ENCODE measurements around the gene TARBP2.
"Not testable (repeated sequence)": the region's sequence is repeated elsewhere in the genome, so short reads cannot be mapped to it uniquely, and the experiment has no call there.

The TARBP2 gene

GRCh38 chr12:53515291-53515680 is 14.2 kb downstream of the TARBP2 start:
- DNase-seq: no peak

DNA sequence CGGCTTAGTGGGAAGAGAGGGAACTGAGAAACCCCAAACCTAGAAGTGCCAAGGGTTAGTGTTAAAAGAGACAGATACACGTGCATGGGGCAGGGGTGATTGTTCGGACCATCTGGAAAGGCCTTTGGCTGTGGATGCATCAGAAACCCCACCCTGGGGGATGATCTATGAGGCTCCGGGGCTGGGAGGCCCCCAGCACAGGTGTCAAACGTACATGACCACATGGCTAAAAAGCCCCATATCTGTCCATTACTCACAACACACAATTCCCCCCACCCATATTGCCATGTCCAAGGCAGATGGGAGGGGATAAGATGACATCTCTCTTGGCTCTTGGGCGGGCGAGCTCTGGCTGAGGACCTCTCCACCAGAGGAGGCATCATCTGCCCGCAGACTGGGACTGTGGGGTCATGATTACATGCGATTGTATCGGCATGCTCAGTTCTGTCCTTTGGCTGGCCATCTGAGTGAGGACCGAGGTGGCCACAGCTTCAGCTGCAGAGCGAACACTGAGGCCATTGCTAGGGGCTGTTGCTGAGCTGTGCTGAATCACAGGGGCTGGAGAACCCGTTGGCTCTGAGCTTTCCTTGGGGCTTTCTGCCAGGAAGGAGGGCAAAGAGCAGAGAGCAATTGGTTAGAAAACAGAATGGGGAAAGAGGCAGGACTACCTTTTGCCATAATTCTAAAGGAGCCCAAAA is 15.8 kb downstream of the TARBP2 start:
- no peak for DNase-seq

- DNase-seq: no peak
These were observed 17.3 kb downstream of the TARBP2 start for GRCh38 chr12:53518381-53518780.

DNA sequence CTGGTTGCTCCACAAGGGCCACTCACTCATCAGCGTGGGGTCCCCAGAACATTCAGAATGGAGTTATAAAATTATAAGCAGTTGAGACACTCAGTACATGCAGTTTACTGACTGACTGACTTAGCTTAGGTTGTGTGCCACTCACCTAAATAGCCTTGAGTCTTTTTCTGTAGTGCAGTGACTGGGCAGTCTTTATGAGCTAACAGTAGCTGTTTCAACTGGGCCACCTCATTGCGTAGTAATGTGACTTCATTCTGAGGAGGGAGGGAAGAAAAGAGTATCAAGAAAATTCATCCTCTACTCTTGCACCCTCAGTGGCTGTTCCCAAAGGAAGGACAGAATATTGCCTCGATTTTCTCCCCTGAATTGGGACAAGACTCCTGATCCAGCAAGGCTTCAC is 22.0 kb downstream of the TARBP2 start:
- DNase-seq: no peak

GRCh38 chr12:53524476-53524875 is 23.4 kb downstream of the TARBP2 start:
- no peak for DNase-seq

DNA sequence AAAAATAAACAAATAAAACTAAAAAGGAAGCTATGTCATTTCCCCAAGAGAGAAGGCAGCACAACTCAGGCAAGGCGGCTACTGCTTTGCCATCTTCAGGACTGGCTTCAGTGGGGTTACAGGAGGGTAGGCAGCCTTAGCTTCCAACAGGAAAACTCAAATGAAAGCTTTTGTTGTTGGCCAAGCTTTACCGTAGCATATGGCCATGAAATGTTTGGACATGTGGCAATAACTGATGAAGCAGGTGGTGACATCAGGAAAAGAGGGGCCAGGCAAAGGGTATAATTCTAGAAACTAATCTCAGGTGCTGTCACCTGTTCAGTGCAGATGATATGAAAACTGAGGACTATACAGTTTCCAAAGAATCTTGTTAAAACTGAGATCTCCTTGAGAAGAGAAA is 29.0 kb downstream of the TARBP2 start:
- DNase-seq: no peak

- DNase-seq: no peak
These were observed 29.8 kb downstream of the TARBP2 start for GRCh38 chr12:53530920-53531319.

DNA sequence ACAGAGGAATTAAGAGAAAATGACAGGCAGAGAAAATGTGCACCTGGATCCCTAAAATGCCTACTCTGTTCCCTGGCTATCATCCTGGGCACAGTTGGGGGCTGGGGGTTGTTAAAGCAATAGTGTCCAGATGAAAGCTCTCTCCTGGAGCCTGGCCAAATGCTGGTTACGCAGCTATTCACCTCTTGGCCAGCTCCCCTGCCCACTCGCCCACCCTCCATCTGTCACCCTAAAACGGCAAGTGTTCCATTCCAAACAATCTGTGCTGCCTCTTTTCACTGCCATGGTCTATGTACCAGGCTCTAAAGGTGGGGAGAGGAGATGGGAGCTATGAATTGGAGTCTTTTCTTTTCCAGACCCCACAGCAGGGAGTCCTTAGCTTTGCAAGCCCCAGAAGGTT is 30.9 kb downstream of the TARBP2 start:
- no peak for DNase-seq

DNA sequence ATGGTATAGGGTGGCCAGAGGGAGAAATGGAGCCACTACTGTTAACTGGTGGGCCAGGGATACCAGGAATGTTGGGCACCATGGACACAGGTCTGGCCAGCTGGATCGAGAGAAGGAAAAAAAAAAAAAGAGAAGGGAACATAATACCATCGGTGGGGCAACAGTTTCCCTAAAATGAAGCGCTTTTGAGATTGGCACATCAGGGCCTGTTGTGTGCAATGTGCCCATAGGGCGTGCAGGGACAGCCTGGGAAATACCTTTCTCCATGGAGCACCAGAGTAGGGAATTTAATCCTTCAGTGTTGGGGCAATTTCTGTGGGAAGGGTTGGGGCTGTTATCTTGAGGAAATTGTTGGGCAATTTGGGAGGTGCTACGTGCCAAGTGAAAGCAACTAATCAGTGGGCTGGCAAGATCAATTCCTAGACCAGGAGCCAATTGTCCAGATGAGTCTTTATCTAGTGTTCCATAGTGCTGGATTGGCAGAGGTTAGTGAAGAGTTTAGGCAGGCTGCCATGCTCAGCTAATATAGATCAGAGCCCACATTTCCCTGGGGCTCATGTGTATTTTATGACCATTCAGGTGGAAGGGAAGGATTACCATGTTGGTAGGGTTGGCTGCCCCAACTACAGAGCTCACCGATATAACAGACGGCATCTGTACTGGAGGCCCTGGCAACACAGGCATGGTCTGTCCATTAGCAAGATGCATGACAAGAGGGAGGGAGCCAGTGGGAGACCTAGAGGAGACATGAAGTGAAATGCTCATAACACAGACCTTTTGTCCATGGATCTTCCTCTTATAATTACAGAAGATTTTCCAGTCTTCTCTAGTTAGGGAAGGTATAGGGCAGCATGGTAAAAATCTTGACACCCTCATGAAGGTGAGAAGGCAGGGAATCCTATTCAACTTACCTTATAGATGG is 31.7 kb downstream of the TARBP2 start:
- no peak for DNase-seq

DNA sequence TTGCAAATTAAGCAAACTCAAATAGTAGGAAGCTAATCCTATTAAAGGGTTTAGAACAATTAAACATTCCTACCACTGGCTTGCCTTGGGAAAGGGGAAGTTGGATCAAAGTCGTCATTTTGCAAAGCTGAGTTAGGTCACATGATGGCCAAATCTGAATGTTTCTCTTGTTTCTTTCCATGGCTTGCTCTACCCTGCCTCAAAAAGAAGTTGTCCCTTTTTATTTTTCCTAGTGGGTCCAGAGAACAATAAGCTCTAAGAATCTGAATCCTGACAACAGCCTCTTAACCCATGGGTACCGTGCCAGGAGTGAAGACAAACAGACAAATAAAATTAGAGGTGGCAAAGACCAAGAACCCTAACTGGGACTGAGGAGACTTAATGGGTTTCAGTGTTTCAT is 32.4 kb downstream of the TARBP2 start:
- DNase-seq: no peak

DNA sequence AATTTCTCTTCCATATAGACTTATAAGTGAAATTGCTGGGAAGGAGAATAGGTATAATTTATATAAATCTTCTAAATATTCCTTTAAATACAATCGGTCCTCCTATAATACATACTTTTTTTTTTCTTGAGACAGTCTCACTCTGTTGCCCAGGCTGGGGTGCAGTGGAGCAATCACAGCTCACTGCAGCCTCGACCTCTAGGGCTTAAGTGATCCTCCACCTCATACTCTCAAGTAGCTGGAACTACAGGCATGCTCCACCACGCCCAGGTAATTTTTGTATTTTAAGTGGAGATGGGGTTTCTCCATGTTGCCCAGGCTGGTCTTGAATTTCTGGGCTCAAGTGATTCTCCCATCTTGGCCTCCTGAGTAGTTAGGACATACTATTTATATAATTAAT is 35.9 kb downstream of the TARBP2 start:
- DNase-seq: no peak

- no peak for DNase-seq
These were observed 37.2 kb downstream of the TARBP2 start for GRCh38 chr12:53538209-53538689.

DNA sequence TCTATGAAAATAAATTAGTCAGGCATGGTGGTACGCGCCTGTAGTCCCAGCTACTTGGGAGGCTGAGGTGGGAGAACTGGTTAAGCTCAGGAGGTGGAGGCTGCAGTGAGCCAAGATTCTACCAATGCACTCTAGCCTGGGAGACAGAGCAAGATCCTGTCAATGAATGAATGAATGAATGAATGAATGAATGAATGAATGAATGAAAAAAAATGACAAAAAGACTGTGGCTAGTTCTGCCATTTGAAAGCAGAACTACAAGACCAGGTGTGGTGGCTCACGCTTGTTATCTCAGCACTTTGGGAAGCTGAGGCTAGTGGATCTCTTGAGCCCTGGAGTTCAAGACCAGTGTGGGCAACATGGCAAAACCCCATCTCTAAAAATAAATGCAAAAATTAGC is 38.4 kb downstream of the TARBP2 start:
- DNase-seq: no peak

DNA sequence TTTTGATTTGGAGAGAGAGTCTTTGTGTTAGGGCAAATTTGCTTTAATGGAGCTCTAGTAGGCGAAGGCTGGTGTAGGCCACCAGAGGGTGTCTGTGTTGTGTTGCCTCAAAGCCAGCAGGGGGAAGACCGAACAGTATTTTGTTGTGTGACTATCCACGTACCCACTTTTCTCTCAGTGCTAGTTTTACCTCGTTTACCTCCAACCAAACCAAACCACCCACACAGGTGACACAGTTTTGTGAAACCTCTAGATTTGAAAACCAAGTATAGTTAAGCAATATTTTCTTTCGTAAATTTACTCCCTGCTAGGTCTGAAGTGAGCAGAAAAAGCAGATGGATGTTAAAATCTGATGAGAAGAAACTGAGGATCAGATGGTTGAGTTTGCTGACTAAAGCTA is 42.5 kb downstream of the TARBP2 start:
- DNase-seq: no peak

DNA sequence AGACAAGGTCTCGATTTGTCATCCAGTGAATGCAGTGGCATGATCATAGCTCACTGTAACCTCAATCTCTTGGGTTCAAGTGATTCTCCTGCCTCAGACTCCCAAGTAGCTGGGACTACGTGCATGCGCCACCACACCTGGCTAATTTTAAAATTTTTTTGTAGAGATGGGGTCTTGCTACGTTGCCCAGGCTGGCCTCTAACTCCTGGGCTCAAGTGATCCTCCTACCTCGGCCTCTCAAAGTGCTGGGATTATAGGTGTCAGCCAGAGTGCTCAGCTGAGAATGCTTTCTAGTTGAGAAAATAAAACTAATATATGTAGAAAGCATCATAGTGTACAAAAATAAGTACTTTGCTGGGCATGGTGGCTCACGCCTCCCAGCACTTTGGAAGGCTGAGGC is 47.3 kb downstream of the TARBP2 start:
- DNase-seq: not testable (repeated sequence)

- DNase-seq: not testable (repeated sequence)
These were observed 49.0 kb downstream of the TARBP2 start for GRCh38 chr12:53550131-53550530.

DNA sequence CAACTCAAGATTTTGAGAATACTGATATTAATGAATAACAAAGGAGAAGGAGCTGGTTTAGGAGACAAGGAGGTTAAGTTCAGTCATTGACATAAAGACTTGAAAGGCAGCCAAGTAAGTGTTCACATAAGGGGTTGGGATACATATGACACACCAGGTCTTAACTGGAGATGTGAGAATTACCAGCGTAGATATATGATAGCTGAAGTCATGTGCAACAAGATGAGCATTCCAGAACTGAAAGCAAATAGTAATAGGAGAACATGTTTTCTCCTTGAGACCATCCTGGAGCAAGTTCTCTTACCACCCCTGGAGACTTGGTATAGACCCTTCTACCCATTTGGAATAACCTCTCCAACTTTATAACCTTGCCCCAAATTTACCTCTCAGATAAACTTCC is 49.5 kb downstream of the TARBP2 start:
- no peak for DNase-seq

DNA sequence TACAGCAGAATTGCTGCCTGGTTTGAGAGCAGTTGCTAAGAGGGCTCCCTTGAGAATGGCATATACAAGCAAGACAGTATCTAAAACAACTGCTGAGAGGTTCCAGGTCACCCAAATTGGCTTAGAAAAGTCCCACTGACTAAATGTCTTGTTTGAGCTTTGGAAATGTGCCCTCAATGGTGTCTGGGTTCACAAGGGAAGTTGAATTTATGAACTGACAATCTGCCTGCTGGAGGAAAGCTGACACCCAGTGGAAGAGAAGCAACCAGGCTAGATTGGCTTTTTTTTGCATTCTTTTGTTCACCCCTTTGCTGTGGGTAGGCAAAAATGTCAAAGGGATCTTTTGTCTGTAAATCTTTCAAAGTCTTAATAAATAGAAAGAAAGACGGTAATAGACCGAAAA is 50.8 kb downstream of the TARBP2 start:
- no peak for DNase-seq

DNA sequence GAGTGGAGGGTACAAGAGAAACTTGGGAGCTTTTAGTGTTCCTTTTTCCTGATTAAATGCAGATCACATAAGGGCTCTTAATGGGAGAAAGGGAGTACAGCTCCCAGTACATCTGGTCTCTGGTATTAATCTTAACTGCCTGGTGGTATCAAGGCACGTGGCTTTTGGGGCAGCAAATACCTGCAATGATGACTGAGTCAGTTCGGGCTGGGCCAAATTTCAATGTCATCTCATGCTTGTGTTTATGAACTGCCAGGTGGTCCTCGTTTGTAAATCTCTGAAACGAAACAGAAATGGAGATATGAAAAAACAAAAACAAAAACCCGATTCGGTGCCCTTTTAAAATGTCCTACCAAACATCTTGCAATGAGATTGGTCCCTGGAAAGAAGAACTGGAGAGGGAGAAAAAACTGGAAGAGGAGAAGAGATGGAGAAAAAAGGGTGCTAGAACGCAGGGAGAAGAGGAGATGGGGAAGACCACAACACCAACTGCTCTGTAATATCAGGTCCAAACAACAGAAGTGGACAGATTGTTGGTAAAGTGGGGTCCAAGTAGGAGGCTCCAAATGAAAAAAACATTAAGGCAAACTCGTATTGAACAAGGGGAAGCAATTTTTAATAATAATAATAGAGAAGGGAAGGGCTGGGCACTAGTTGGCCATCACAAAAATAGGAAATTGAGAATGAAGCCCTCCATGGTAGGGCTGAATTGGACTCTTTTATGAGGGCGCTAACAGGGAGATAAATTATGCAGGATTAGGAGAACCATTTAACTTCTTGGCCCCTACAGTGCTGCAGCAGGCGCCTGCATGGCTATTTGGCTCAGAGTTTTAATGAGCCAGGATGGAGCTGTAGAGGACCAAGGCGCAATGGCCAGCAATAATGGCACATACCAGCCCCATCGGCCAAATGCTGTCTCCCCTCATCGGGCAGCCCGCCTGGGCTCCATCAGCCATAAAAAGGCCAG is 51.6 kb downstream of the TARBP2 start:
- no peak for DNase-seq
